ENCODE data around the gene CHD2. TPM values are rescaled to one million over a fixed set of nuclear protein-coding genes. Genes with fewer than 3 reads are reported as not detected.
A peak's percentile ranks its signal among the peaks of the same experiment; 100 is the strongest.

Gene CHD2
- polyA plus RNA-seq, 2 donors = 25.8 to 32.8 TPM

DNA sequence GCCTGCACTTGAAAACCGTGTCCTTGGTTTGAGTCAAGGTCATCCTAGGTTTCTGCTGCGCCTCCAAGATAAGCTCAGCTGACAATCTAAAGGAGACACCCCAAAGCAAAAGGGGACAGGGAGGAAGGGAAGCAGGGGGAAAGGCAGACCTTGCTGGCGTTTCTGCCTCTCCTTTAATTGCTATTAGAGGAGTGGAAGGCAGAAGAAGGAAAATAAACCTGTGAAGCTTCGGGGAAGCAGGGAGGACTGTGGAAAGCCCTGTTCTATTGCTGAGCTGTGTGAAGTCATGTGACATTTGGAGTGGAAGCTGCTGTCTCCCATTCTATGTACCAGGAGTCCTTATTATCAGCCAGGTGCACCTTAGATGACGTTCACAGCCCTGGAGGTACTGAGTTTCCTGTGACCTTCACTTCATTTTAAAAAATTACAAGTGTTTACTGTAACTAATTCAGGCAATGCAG, 21.5 kb upstream of the CHD2 start:
- WGBS, 2 donors = 62 to 81% methylated on average over 5 of the region's 5 CpGs

DNA sequence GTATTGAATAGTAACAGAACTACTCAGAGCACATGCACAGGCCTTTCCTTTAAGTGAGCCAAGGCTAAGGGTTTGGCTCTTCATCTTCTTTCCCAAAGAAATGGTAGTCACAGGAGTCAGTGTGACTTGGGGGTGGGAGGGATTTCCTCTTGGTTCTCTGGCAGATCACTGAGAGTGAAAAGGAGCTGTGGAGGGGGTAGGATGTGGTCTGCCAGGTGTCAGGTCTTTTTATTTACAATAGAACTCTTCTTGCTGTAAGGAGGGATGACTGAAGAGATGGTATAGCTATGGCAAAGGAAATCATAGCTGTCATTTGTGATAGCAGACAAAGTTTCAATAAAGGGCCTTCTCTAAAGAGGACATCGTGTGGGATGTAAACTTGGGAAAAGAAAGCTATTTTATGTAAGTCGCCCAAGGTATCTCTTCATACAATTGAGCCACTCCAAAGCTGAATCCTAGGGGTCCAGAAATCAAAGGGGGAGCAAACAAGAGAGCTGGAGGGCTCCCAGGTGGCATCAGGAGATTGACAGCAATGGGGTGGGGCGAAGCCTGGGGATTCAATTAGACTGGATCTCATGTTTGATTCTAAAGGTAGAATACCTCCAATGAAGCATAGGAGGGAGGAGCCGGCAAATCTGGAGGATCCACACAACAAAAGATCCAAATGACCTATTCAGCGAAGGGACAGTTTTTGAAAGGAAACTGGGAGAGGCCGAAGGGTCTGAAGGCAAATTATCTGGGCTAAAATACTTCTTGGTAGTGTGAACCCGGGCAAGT, 20.0 kb upstream of the CHD2 start:
- Histone ChIP-seq H3K27ac (ENCODE audit: low read depth in 2 of 2, low read length in 1 of 2) (no peak overlapping the region), H3K36me3 (ENCODE audit: control insufficient read depth in 2 of 2, insufficient read depth in 2 of 2, low read length in 1 of 2) (no peaks in the 10 kb centered on the region), H3K9me3 (ENCODE audit: control insufficient read depth in 2 of 2, insufficient read depth in 1 of 2, low read depth in 1 of 2, low read length in 1 of 2) (no peaks in the 10 kb centered on the region), H3K27me3 (ENCODE audit: control insufficient read depth in 1 of 2, insufficient read depth in 2 of 2, low read length in 2 of 2) (no peaks in the 10 kb centered on the region), H3K4me3 (ENCODE audit: low read depth in 1 of 2, low read length in 2 of 2) (no peak overlapping the region), H3K4me1 (ENCODE audit: control insufficient read depth in 2 of 2, insufficient read depth in 2 of 2, low read length in 1 of 2) (no peaks in the 10 kb centered on the region)
- 88 to 91% methylated on average over 7 of the region's 7 CpGs for WGBS, 2 donors

More for the DNA sequence above, 21.5 kb upstream of the CHD2 start:
- no peaks in the 10 kb centered on the region for H3K9me3 ChIP-seq (ENCODE audit: control insufficient read depth in 2 of 2, insufficient read depth in 1 of 2, low read depth in 1 of 2, low read length in 1 of 2)
- no peak overlapping the region for H3K4me3 ChIP-seq (ENCODE audit: low read depth in 1 of 2, low read length in 2 of 2)
- H3K36me3 ChIP-seq (ENCODE audit: control insufficient read depth in 2 of 2, insufficient read depth in 2 of 2, low read length in 1 of 2) = no peaks in the 10 kb centered on the region
- no peaks in the 10 kb centered on the region for H3K27me3 ChIP-seq (ENCODE audit: control insufficient read depth in 1 of 2, insufficient read depth in 2 of 2, low read length in 2 of 2)
- no peaks in the 10 kb centered on the region for H3K4me1 ChIP-seq (ENCODE audit: control insufficient read depth in 2 of 2, insufficient read depth in 2 of 2, low read length in 1 of 2)
- no peak overlapping the region for H3K27ac ChIP-seq (ENCODE audit: low read depth in 2 of 2, low read length in 1 of 2)

DNA sequence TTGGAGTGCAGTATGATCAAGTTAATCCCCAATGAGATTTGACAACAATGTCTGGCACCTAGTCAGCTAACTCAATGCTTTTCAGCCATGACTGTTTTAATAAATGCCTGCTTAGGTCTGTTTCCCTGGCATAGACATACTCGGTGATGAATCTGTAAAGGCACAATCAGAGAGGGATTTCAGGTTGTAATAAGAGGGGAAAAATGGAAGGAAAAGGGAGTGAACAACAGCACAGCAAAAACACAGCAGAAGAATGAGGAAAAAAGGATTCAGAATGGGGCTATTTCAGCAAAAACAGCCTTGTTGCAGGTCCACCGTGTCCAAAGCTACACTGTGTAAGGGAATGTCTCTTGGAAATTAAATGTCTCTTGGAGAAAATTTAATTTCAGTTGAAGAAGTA, 19.3 kb upstream of the CHD2 start:
- Histone ChIP-seq H3K36me3 (ENCODE audit: control insufficient read depth in 2 of 2, insufficient read depth in 2 of 2, low read length in 1 of 2) (no peaks in the 10 kb centered on the region), H3K4me3 (ENCODE audit: low read depth in 1 of 2, low read length in 2 of 2) (no peak overlapping the region), H3K9me3 (ENCODE audit: control insufficient read depth in 2 of 2, insufficient read depth in 1 of 2, low read depth in 1 of 2, low read length in 1 of 2) (no peaks in the 10 kb centered on the region), H3K27ac (ENCODE audit: low read depth in 2 of 2, low read length in 1 of 2) (peak overlapping the region in 1 of 2 donors; percentile 73), H3K27me3 (ENCODE audit: control insufficient read depth in 1 of 2, insufficient read depth in 2 of 2, low read length in 2 of 2) (no peaks in the 10 kb centered on the region), H3K4me1 (ENCODE audit: control insufficient read depth in 2 of 2, insufficient read depth in 2 of 2, low read length in 1 of 2) (no peaks in the 10 kb centered on the region)
- WGBS, 2 donors = 22 to 35% methylated on average over 2 of the region's 2 CpGs

DNA sequence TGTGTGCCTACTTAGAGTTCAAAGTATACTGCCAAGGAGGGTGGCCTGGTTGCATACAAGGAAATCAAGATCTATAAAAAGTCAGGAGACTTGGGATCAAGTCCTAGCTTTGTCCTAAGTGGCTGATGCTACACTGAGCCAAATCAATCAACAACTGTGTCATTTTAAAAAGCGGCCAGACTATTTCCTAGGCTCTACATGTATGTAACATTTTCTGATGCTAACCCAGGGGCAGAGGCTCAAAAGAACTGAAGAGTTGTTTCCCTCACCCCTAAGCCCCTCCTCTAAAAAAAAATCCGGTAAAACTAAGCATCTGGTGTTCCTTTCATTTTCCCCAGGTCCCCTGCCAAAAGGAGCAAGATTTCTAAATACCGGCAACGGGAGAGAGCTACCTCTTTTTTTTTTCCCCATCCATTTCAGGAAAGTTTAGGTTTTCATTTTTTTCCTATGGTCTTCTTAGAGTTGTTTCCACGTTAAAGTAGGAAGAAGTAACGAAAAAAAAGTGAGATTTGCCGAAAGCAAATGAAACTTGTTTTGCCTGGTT, 18.8 kb upstream of the CHD2 start:
- Histone ChIP-seq H3K36me3 (ENCODE audit: control insufficient read depth in 2 of 2, insufficient read depth in 2 of 2, low read length in 1 of 2) (no peaks in the 10 kb centered on the region), H3K4me1 (ENCODE audit: control insufficient read depth in 2 of 2, insufficient read depth in 2 of 2, low read length in 1 of 2) (no peaks in the 10 kb centered on the region), H3K9me3 (ENCODE audit: control insufficient read depth in 2 of 2, insufficient read depth in 1 of 2, low read depth in 1 of 2, low read length in 1 of 2) (no peaks in the 10 kb centered on the region), H3K27me3 (ENCODE audit: control insufficient read depth in 1 of 2, insufficient read depth in 2 of 2, low read length in 2 of 2) (no peaks in the 10 kb centered on the region), H3K4me3 (ENCODE audit: low read depth in 1 of 2, low read length in 2 of 2) (peak overlapping the region in 1 of 2 donors; percentile 69), H3K27ac (ENCODE audit: low read depth in 2 of 2, low read length in 1 of 2) (peak overlapping the region; percentile 7 to 73)
- WGBS, 2 donors = 12 to 17% methylated on average over 7 of the region's 7 CpGs

DNA sequence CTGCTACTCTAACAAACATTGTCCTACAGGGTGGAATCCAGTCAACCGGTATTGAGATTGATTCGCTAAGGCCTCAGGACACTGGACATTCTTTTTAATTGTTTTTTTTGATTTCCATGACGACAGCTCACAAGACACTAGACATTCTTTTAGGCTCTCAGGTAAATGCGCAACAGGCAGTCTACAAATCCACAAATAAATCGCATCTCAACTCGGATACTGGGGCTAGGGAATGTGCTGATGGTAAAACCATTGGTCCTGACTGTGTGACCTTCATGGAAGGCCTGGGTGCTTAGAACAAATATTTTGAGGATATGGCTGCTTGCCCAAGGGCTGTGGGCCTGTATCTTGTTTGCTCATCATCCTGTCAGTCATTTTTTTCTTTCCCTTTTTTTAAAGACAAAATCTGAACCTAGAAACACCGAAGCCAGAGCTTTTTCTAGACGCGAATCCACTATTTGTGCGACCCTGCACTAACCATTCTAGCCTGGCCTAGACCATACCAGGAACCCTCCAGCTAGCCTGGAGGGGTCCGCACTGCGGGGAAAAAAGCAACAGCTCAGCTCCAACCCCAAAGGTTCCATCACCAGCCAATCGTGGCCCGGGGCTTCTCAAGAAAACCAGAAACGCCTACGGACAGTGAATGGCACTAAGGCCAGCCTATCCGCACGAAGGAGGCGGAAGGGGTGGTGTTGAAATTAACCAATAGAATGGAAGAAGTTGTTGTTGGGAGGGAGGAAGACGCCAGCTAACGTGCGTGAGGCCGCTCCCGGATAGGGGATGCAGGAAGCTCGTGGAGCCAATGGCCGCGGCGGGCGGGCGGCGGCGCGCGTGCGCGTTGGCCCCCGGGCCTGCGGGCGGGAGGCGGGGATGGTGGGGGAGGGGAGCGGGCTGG, 18.1 kb upstream of the CHD2 start:
- WGBS, 2 donors = 5 to 6% methylated on average over 39 to 41 of the region's 41 CpGs
- Histone ChIP-seq H3K36me3 (ENCODE audit: control insufficient read depth in 2 of 2, insufficient read depth in 2 of 2, low read length in 1 of 2) (no peaks in the 10 kb centered on the region), H3K4me1 (ENCODE audit: control insufficient read depth in 2 of 2, insufficient read depth in 2 of 2, low read length in 1 of 2) (no peaks in the 10 kb centered on the region), H3K27me3 (ENCODE audit: control insufficient read depth in 1 of 2, insufficient read depth in 2 of 2, low read length in 2 of 2) (no peaks in the 10 kb centered on the region), H3K9me3 (ENCODE audit: control insufficient read depth in 2 of 2, insufficient read depth in 1 of 2, low read depth in 1 of 2, low read length in 1 of 2) (no peaks in the 10 kb centered on the region), H3K27ac (ENCODE audit: low read depth in 2 of 2, low read length in 1 of 2) (peak overlapping the region; percentile 100), H3K4me3 (ENCODE audit: low read depth in 1 of 2, low read length in 2 of 2) (peak overlapping the region; percentile 22 to 69)

DNA sequence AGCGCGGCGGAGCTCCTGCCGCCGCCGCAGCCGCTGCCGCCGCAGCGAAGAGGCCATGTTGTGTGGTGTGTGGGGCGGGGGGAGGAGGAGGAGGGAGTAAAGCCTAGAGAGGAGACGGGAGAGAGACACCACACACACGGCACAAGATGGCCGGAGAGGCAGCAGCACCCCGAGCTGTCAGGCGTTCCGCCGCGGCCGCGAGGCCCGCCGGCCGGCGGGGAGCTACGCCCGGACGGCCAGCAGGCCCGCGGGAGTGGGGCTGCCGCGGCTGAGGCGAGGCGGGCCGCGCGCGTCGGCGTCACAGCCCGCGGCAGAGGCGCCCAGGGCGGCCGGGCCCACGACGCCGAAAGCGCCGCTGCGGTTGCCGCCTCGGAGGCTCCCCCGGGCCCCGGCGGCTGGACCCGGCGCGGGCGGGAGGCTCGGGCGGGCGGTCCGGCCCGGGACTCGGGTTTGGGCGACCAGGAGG, 17.4 kb upstream of the CHD2 start:
- Histone ChIP-seq H3K4me3 (ENCODE audit: low read depth in 1 of 2, low read length in 2 of 2) (peak overlapping the region; percentile 91 to 99), H3K36me3 (ENCODE audit: control insufficient read depth in 2 of 2, insufficient read depth in 2 of 2, low read length in 1 of 2) (no peaks in the 10 kb centered on the region), H3K27me3 (ENCODE audit: control insufficient read depth in 1 of 2, insufficient read depth in 2 of 2, low read length in 2 of 2) (no peaks in the 10 kb centered on the region), H3K9me3 (ENCODE audit: control insufficient read depth in 2 of 2, insufficient read depth in 1 of 2, low read depth in 1 of 2, low read length in 1 of 2) (no peaks in the 10 kb centered on the region), H3K4me1 (ENCODE audit: control insufficient read depth in 2 of 2, insufficient read depth in 2 of 2, low read length in 1 of 2) (no peaks in the 10 kb centered on the region), H3K27ac (ENCODE audit: low read depth in 2 of 2, low read length in 1 of 2) (peak overlapping the region; percentile 100)
- WGBS, 2 donors = 0% methylated on average over 46 to 67 of the region's 67 CpGs

DNA sequence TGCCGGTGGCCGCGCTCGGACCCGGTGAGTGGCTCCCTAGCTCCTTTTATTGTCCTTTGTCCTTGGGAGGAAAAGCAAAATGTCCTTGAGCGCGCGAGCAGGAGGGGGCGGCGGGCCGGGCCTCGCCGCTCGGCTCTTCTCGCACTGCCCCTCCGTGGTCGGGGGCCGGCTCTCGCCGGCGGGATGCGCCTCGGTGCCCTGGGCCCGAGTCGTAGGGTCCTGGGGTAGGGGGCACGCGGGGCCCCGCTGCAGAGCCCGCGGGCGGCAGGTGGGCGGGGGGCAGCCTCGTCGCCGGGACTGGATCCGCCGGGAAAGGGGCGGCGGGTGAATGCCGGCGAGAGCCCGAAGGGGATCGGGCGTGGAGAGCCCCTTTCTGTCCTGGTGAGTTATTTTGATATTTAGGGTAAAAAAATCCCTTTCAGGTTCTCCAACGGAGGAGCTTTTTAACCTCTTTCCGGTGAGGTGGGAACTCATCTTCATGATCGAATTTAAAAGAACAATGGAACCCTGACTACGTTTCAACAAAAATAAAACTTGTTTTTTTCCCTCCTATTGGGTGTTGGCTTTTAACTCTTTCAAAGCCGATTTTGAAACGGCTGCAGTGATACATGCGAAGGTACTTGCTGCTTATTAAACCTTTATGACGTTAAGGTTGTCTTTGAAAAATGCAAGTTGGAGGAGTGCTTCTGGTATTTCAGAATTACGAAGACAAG, 16.8 kb upstream of the CHD2 start:
- no peaks in the 10 kb centered on the region for H3K4me1 ChIP-seq (ENCODE audit: control insufficient read depth in 2 of 2, insufficient read depth in 2 of 2, low read length in 1 of 2)
- 0 to 1% methylated on average over 47 to 53 of the region's 53 CpGs for WGBS, 2 donors

DNA sequence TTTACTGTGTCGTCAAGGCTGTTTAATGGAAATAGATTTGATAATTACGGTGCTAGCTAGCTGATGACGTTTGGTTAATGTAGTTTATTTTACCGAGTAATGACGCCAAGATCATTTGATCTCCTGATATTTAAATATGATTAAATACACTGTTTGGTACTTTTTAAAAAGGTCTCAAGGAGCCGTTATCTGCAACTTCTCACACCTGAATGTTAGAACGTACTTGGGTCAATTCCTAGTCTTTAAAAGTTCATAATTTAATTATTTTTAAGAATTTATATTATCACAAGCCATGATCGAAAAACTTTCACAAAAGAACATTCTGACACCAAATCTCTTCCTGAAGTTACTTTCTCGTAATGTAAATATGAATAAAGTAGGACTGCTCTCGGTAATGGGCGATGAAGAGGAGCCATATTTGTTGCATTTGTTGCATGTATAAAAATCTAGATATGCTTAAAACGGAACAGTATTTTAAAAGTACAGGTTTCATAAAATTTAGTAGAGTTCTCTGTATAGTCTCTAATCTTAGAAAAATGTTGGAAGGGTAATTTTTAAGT, 16.2 kb upstream of the CHD2 start:
- H3K9me3 ChIP-seq (ENCODE audit: control insufficient read depth in 2 of 2, insufficient read depth in 1 of 2, low read depth in 1 of 2, low read length in 1 of 2) = no peaks in the 10 kb centered on the region
- peak overlapping the region; percentile 100 for H3K27ac ChIP-seq (ENCODE audit: low read depth in 2 of 2, low read length in 1 of 2)
- no peaks in the 10 kb centered on the region for H3K36me3 ChIP-seq (ENCODE audit: control insufficient read depth in 2 of 2, insufficient read depth in 2 of 2, low read length in 1 of 2)
- no peaks in the 10 kb centered on the region for H3K27me3 ChIP-seq (ENCODE audit: control insufficient read depth in 1 of 2, insufficient read depth in 2 of 2, low read length in 2 of 2)
- H3K4me1 ChIP-seq (ENCODE audit: control insufficient read depth in 2 of 2, insufficient read depth in 2 of 2, low read length in 1 of 2) = no peaks in the 10 kb centered on the region
- H3K4me3 ChIP-seq (ENCODE audit: low read depth in 1 of 2, low read length in 2 of 2) = peak overlapping the region; percentile 91 to 99
- WGBS, 2 donors = 0% methylated on average over 12 of the region's 12 CpGs

More for the DNA sequence above, 16.8 kb upstream of the CHD2 start:
- Histone ChIP-seq H3K36me3 (ENCODE audit: control insufficient read depth in 2 of 2, insufficient read depth in 2 of 2, low read length in 1 of 2) (no peaks in the 10 kb centered on the region), H3K4me3 (ENCODE audit: low read depth in 1 of 2, low read length in 2 of 2) (peak overlapping the region; percentile 91 to 99), H3K27ac (ENCODE audit: low read depth in 2 of 2, low read length in 1 of 2) (peak overlapping the region; percentile 100), H3K9me3 (ENCODE audit: control insufficient read depth in 2 of 2, insufficient read depth in 1 of 2, low read depth in 1 of 2, low read length in 1 of 2) (no peaks in the 10 kb centered on the region), H3K27me3 (ENCODE audit: control insufficient read depth in 1 of 2, insufficient read depth in 2 of 2, low read length in 2 of 2) (no peaks in the 10 kb centered on the region)
